CD4-positive, alpha-beta T cell treated with Interleukin-6 for 4 hours (primary cell): ENCODE data around the gene ABLIM1.

Experiments used
- DNase-seq: peaks from one replicate; pipeline ENCODE4 v3.0.0-alpha.2; 2020; ENCODE audit warnings: mixed read lengths

The ABLIM1 gene

DNA sequence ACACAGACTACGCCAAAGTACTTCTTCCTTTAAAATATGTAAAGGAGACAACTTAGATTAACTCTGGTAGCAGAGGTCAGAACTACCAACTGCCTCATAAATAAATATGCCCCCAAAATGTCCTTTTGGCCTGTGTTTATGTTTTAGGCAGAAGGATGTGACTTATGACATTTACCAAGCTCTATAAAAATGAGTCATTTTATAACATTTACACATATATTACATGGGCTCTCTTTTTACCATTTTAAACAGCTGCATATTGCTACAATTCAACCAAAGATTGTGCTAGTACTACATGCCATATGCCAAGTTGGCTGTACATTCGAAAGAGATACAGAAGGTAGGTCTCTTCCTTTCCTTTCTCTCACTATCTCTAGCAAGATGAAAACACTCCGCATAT lies 12.4 kb downstream of the ABLIM1 start:
- DNase-seq: no peak

DNA sequence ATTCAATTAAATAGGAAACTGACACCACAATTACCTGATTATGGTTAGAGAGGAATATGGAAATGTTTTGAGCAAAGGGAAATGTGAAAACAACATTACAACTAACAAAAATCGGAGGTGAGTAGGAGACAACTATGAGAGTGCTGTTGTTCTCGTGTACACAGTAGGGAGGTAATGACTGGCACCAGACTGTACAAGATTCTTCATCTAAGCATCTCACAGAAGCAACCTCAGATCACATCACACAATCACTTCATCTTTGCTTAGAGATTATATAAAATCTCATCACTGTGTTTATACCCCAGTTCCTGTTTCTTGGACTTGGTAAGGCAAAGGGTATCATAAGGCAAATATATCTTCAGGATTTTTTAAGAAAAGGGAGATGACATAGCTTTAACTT lies 14.9 kb downstream of the ABLIM1 start:
- DNase-seq: no peak

DNA sequence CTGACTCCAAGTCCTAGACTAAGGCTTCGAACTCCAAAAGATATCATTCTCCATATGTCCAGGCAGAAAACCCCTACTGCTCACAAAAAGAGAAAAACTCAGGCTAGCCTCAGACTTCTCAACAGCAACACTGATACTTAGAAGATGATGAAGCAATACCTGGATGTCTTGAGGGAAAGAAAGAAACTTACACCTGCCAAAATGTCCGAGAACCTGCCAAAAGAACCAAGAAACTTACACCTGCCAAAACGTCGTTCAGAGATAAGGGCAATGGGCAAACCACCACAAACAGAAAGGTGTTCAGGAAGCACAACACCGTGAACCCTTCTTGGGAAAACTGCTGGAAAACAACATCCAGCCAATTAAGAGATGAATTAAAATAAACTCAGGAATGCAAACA lies 15.3 kb downstream of the ABLIM1 start:
- DNase-seq: no peak

DNA sequence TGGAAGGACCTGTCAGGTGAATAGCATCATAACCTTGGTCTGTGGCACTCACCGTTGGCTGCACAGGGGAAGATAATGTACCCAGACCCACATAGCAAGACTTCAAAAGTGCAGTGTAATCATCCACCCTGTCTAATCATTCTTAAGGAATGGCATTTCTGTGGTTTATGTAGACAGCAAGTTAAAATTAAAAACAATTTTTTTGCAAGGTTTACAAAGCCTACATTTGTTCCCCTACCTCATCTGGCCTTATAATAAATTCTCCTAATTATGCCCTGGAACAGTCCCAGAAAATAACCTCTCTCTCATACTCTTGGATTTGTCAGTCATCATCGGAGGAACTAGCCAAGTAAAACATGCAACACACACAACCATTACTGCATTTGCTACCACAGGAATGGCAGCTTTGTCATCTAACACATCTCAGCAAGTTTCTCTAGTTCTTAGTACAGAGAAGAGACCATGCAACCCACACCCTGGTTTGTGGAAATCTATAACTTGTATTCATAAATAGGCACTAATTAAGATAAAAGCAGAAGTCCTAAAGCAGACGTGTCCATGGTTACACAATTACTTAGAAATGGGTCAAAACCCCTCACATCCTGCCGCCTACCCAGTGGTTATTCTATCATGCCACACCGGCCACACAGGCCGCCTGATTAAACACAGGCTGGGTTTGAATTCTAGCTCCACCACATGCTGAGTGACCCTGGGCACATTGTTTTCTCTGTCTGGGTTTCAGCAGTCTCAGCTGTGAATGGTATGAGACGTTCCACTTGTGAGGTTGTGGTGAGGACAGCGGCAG lies 19.1 kb downstream of the ABLIM1 start:
- DNase-seq: no peak

DNA sequence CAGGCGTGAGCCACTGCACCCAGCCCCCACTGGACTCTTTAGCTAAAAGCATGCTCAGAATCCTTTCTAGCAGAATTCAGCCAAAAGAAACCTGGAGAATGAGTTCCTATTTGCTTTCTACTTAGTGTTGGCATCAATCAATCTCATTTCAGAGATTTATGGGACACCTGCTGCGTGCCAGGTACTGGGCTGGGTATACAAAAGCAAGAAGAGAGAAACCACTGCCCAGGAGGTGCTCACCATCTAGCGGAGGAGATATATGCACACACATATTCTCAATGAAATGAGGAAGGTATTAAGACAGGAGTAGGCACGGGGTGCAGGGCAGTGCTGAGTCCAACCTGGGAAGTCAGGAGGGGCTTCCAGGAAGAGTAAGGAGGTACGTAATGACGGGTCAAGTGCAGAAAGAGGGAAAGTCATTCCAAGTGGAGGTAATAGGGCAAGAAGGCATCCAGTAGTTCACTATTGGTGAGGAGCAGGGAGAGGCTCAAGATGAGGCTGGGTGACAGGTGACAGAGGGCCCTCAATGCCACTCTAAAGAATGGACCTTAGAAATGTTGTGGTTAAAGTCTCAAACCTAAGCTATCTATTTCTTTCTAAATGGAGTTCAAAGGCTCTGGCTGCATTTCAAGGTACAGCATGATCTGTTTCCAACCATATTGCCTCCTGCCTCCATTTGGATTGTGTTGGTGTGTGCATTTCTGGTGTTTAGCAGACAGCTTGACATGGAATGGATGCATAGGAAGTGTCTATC lies 22.1 kb downstream of the ABLIM1 start:
- no peak for DNase-seq

DNA sequence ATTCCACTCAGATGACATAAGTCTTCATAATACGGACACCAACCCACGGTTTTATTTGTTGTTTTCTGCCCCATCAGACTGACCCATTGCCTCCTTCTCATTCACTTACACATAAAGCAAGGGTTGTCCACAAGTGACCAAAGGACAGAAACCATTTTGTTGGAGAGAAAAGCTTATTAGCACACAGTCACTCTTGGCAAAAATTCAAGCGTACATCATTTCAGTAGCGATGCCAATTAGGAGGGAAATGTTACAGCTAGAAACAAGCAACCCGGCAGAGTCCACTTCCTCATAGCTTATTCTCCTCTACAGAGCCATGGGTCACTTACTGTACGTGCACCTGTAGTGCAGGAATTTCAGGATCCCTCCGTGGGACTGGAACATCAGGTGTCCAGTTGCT lies 23.0 kb downstream of the ABLIM1 start:
- DNase-seq: no peak

DNA sequence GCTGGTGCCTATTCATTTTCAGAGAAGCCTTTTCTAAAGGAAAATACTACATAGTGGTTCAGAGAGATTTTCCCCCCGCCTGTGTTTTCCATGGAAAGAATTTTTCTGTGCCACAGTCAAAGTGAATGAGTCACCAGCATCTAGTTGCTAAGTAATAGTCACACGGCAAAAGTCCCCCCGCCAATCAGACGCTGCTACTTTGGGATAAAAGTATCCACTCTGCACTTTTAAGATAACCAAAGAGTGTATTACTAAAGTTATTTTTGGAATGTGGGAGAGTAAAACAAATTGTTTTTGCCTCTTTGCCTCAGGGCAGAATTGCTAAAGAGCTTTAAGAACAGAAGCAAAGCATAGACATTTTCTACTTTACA lies 23.5 kb downstream of the ABLIM1 start:
- DNase-seq: no peak

DNA sequence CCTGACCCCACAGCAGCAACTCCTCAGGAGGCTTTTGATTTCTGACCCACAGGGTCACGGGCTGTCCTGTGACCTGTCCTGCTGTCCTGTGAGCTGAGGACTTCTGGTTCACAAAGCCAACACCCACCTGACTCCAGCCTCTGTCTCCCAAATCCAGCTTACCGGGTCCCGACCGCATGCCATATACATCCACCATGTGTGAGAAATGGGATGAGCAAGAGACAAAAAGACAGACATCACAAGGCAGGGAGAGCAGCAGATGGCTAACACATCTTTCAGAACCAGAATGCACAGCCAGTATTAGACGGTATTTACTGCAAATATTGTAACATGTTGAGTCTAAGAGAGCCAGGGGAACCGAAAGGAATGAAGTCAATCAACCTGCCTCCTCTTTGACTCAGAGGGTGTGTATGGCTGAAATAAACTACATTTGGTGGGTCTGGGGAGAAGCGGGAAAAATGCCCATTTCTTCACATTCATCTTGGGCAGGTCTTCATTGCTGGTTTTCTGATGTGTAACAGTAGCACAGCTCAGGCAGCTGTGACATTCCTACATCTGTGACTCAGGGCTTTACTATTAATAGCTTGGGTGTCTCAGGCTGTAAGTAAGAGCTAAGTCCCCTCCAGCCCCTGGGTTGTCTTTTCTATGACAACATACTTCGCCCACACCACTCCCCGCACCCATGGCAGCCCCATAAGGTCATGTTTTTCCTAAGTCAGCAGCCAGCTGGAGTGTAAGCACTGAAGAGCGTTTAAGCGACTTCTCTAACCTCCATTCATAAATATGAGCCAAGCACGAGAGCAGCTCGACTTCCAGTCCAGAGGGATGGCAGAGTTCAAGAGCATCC lies 25.0 kb downstream of the ABLIM1 start:
- no peak for DNase-seq

DNA sequence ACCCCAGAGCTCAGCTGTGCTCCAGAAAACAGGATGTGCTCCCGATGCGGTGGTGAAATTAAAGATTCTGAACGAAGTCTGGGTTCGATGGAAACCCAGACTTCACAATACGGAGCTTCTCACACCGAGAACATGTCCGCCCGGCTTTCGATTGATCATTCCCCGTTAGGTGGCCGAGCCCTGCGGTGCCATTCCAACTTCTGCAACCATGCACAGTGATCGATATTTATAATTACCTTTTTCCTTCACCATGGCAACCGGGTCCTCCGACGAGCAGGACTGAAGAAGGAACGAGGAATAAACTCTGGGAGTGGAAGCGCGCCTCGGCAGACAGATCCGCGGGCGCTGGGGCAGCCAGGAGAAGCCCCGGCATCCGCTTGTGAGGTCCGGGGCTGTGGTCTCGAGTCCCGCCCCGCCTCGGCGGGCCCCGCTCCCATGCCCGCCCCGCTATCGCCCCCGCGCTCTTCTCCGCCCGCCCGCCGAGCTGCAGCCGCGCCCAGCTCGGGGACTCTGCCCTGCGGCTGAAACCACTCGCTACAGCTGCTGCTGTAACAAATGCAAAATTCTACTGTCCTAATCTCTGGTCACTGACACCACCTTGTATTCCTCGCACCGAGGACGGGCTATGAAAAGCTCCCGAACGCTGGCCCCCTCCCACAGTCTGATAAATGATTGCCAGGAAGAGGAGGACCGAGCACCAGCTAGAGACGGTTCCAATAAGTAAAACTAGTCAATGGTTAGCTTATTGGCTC lies 26.2 kb downstream of the ABLIM1 start:
- DNase-seq: peak; percentile 35

DNA sequence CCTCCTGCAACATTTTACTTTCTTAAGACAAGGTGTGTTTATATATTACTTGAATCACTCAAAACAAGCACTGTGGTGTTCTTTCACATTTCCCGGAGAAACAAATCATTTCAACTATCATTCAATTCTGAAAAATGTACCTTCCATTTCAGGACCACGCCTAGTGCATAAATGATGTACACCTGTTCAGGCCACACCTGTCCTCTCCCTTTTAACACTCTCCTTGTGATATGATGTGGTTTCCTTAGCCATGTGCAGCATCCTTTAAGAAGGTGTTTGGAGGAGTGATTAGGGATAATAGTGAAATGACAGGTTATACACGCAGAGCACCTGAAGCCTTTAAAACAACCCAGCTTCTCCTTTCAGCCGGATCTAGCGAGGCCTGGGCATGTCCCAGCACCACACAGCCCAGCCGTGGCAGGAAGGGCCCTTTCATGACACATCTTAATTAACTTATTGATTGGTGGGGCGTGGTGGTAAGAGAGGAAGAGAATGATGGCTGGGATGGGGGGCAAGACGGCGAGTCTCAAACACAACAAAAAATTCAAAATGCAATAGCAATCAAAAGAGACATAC lies 26.9 kb downstream of the ABLIM1 start:
- DNase-seq: no peak

DNA sequence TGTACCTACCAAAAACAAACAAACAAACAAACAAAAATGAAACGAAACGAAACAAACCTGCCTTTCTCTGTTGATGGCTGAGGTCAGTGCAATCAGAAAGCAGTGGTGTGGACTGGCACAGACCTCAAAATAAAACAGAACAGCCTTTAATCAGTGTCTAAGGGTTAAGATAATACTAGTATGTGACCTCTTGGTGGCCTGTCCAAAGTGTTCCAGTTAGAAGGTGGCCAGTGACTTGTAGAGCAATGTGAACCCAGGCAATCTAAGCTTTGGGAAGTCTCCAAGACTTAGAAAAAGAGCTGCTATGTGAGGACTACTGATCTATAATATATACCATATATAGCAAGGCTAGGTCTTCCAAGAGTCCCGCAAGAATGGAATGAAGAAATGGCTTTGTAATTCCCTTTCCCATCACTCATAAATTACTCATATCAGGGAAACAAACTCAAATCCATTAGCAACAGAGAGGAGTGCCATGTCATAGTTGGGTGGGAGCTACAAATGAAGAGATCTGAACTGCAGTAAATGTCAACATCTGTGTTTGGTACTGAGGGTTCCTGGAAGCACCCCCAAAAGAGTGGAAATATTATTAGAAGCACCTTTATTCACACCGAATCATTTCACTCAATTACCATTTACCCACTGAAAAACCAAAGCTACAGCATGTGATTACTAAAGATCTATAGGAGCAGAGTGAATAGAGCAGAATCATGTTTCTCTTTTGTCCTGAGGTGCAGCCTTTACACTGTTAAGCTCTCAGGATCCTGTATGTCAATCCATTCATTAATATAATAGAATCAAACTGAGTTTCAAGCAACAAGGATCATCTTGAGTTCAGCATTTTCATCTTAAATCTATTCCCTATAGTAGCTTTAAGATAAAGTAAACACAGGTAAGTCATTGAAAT lies 28.0 kb downstream of the ABLIM1 start:
- DNase-seq: no peak

DNA sequence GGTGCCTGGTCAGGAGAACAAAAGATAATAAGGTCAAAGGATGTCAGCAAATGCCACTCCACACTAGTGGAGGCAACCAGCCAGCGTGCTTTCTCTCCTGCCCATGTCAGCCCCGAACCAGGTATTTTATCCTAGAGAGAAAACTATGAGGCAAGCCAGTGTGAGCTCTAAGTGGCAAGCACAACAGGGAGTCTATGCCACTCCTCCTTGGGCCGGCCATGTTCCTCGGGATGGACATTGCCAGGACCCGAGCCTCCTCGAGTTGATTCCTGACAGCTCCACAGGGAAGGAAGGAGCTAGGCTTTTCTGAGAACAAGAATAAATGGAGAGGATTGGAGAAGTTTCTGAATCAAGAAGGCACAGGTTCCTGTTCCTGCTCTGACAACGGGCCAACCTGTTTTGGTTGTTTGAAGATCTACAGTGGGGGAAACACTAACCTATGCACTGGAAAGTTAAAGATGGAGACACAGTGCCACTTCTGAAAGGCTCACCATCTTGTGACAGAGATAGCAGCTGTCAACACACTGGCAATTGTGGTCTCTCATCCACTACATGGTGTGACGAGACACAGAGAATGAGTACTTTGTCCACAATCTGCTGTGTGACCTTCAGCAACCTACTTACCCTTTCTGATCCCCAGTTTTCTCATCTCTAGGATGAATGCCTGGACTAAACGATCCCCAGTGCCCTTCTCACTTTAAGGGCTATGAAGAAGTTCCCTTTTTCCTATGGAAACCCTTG lies 28.8 kb downstream of the ABLIM1 start:
- no peak for DNase-seq

DNA sequence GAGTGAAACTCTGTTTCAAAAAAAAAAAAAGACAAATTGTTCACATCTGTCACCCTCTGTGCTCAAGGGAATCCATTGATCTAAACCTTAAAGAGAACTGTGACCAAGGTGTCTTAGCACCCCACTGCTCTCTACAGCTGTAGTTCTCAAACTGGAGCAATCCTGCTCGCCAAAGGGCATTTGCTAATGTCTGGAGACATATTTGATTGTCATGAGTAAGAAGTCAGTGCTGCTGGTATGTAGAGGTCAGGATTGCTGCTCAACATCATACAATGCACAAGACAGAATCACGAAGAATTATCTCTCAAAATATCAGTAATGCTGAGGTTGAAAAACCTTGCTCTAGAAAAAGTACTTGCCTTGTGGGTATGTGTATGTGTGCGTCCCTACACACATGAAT lies 30.0 kb downstream of the ABLIM1 start:
- no peak for DNase-seq

DNA sequence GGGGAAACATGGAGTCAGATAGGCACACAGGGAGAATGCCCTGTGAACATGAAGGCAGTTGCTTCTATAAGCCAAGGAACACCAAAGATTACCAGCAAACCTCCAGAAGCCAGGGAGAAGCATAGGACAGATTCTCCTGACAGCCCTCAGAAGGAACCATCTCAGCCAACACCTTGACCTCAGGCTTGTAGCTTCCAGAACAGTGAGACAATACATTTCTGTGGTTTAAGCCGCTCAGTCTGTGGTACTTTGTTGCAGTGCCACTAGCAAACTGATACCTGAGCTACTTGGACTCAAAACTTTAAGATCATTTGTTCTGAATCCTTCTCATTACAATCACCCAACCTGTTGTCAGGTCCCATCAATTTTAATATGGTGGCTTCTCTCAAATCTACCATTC lies 31.2 kb downstream of the ABLIM1 start:
- no peak for DNase-seq

DNA sequence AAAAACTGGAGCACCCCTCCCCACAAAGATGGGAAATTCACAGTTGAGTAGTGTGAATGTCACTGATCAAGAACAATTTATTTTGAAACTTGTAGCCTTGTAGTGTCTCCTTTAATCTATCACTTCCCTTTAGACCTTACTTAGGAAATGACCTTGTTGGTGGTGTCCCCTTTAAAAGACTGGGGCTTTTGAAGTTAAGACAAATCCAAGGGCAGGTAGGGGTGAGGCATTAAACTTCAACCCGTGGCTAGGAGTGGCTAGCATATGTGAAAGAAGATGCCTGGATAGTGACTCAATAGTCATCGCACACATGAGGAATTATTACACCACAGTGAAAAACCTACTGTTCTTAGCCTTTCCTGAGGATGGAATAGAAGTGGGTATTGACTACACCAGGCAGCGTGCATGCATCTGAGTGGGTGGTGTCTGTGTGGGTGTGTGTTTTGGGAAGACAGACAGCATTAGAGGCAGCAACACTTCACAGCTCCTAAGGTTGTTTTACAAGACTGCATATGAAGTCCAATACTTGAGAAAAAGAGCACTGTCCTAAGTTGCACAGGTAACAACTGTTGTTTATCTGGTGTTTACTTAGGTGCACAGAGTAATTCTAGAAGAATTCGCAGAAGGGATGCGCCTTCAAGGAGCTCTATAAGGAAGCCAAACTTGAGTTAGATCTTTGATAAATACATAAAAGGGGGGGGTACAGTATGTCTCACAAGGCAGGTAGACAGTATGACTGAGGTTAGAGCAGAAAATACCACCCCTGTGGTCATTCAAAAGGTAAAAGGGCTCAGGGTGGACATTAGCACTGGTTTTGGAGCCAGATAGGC lies 32.9 kb downstream of the ABLIM1 start:
- no peak for DNase-seq

DNA sequence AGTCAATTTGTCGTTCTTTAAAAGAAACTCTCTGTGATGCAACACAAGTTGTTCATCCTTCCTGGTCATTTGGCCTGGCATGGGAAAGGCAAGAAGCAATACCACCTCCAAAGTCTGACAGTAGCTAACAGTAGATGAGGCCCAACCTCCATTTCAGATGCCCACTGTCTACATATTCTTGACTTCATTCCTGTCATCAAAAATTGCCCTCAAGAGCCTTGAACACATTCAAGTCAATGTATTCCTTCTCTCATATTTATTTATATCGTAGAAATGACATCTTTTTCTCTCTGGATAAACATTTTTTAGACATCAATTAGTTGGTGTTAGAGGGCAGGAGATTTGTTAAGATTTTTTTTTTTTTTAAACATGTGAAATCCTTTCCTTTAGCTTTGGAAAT lies 33.7 kb downstream of the ABLIM1 start:
- DNase-seq: no peak

DNA sequence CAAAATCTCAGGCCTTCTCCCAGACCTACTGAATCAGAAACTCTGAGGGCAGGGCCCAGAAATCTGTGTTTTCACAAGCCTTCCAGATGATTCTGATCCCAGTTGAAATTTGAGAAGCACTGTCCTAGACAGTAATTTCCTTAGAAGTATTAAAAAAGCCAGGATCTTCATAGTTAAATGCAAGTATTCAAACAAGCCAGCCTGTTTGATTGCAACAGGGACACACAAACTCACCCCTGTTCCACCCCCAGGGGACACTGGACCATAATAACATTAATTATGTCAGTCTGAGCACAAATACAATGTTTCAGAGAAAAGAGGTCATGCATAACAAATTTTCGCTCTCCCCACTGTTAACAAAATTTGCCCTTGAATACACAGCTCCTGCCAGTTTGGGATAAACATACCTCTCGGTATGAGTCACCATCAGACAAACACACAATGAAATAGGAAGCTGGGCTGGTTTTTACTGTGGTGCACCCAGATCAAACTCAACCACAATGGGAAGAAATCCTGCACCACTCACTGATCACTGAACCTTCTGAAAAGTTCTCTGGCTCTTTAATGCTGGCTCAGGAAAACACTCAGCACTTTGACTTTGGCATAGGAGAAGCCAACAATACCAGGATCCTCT lies 34.3 kb downstream of the ABLIM1 start:
- no peak for DNase-seq

DNA sequence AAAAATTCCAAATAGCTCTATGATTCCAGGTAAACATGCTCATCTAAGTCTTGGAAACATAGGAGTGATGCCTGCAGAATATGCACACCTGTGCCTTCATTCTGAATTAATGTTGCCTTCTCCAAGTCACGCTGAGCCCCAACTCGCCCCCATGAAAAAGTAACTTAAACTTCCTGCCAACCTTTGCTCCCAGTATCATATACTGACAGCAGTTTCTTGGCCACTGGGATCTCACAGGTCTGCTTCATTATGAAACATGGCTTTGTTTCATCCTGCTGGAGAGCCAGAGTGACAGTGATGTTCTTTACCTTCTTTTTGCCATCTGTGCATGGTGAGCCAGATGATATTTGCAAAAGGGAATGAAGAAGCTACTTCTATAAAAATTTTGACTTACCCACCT lies 34.9 kb downstream of the ABLIM1 start:
- no peak for DNase-seq

DNA sequence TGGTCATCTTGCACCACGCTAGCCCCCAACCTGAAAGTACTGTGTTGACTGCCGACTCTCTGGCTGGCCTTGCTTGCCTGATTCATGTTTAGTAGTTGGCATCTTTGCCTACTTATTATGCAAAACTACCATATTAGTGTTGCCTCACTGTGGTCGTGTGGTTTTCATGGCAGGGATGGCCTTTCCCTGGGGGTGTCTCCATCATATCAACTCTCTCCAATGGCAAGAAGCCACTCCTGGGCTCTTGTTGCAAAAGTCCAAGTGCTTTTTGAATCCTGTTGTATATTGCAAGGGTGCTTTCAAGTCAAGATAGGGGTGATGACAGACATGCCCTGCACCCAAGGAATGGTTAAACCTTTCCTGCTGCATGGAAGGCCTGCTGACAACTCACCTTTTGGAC lies 39.4 kb downstream of the ABLIM1 start:
- no peak for DNase-seq
